H9 (cell line): ENCODE data around the gene CACNB4. TPM values are rescaled to one million over a fixed set of nuclear protein-coding genes. Genes with fewer than 3 reads are reported as not detected.

Source experiments
- DNase-seq: peaks from one replicate; pipeline ENCODE4 v3.0.0-alpha.2; 2017
- H2AFZ ChIP-seq: one replicate; pipeline ENCODE4 v1.6.1; 2013; ENCODE audit warnings: mild to moderate bottlenecking, low read length, control low read depth, moderate library complexity
- H2AK5ac ChIP-seq: 2 replicates; pipeline ENCODE4 v1.6.1; 2013; ENCODE audit warnings: low read length, control low read depth, mixed read lengths; ENCODE audit not compliant: insufficient read length
- H2BK120ac ChIP-seq: one replicate; pipeline ENCODE4 v1.6.1; 2013; ENCODE audit warnings: low read depth, mild to moderate bottlenecking, low read length, control low read depth, inconsistent platforms; ENCODE audit not compliant: poor library complexity, severe bottlenecking
- H2BK12ac ChIP-seq: 2 replicates; pipeline ENCODE4 v1.6.1; 2013; ENCODE audit warnings: low read length, control low read depth, mixed read lengths, low read depth; ENCODE audit not compliant: insufficient read length
- H2BK15ac ChIP-seq: 2 replicates; pipeline ENCODE4 v1.6.1; 2013; ENCODE audit warnings: low read depth, low read length, control low read depth
- H2BK20ac ChIP-seq: one replicate; pipeline ENCODE4 v1.6.1; 2013; ENCODE audit warnings: low read depth, mild to moderate bottlenecking, low read length, control low read depth, inconsistent platforms; ENCODE audit not compliant: poor library complexity, severe bottlenecking
- H2BK5ac ChIP-seq: 2 replicates; pipeline ENCODE4 v1.6.1; 2013; ENCODE audit warnings: low read length, control low read depth, mixed read lengths; ENCODE audit not compliant: insufficient read length
- H3K14ac ChIP-seq: 2 replicates; pipeline ENCODE4 v1.6.1; 2013; ENCODE audit warnings: low read length, control low read depth; ENCODE audit not compliant: insufficient read depth
- H3K18ac ChIP-seq: 2 replicates; pipeline ENCODE4 v1.6.1; 2013; ENCODE audit warnings: low read depth, mild to moderate bottlenecking, mixed read lengths, low read length, control low read depth; ENCODE audit not compliant: insufficient read length
- H3K23ac ChIP-seq: 2 replicates; pipeline ENCODE4 v1.6.1; 2013; ENCODE audit warnings: low read length, control low read depth, mixed read lengths, low read depth; ENCODE audit not compliant: insufficient read length
- H3K23me2 ChIP-seq: 2 replicates; pipeline ENCODE4 v1.6.1; 2013; ENCODE audit warnings: low read depth, mild to moderate bottlenecking, mixed read lengths, low read length, control low read depth; ENCODE audit not compliant: insufficient read length, poor library complexity, severe bottlenecking
- H3K27ac ChIP-seq: 2 replicates; pipeline ENCODE4 v1.5.1; 2013; ENCODE audit warnings: low read length, control low read depth, mixed read lengths, low read depth; ENCODE audit not compliant: insufficient read length
- H3K27me3 ChIP-seq: 2 replicates; pipeline ENCODE4 v1.6.1; 2013; ENCODE audit warnings: low read length, control low read depth, inconsistent platforms; ENCODE audit not compliant: insufficient read depth
- H3K4ac ChIP-seq: 2 replicates; pipeline ENCODE4 v1.6.1; 2013; ENCODE audit warnings: low read depth, mild to moderate bottlenecking, control low read depth, inconsistent platforms, low read length, moderate library complexity
- H3K4me1 ChIP-seq: 2 replicates; pipeline ENCODE4 v1.6.1; 2013; ENCODE audit warnings: low read length, control low read depth, inconsistent platforms; ENCODE audit not compliant: insufficient read depth
- H3K4me2 ChIP-seq: 2 replicates; pipeline ENCODE4 v1.6.1; 2013; ENCODE audit warnings: low read length, control low read depth, mixed read lengths; ENCODE audit not compliant: insufficient read length, insufficient read depth
- H3K56ac ChIP-seq: 2 replicates; pipeline ENCODE4 v1.6.1; 2013; ENCODE audit warnings: low read depth, mild to moderate bottlenecking, mixed read lengths, low read length, control low read depth; ENCODE audit not compliant: insufficient read length
- H3K79me1 ChIP-seq: 2 replicates; pipeline ENCODE4 v1.6.1; 2013; ENCODE audit warnings: low read depth, mild to moderate bottlenecking, moderate library complexity, low read length, control low read depth, inconsistent platforms; ENCODE audit not compliant: insufficient read depth, poor library complexity, severe bottlenecking
- H3K79me2 ChIP-seq: 2 replicates; pipeline ENCODE4 v1.6.1; 2013; ENCODE audit warnings: low read length, control low read depth, inconsistent platforms; ENCODE audit not compliant: insufficient read depth
- H3K9ac ChIP-seq: 2 replicates; pipeline ENCODE4 v1.6.1; 2013; ENCODE audit warnings: low read length, control low read depth, mixed read lengths; ENCODE audit not compliant: insufficient read length; ENCODE audit errors: extremely low read depth
- H3K9me3 ChIP-seq: one replicate; pipeline ENCODE4 v1.6.1; 2013; ENCODE audit warnings: low read depth, low read length, inconsistent platforms; ENCODE audit not compliant: control insufficient read depth
- H3T11ph ChIP-seq: one replicate; pipeline ENCODE4 v1.6.1; 2013; ENCODE audit warnings: mild to moderate bottlenecking, low read length, control low read depth, inconsistent platforms
- H4K20me1 ChIP-seq: one replicate; pipeline ENCODE4 v1.6.1; 2013; ENCODE audit not compliant: control insufficient read depth, insufficient read length, insufficient read depth
- H4K5ac ChIP-seq: 2 replicates; pipeline ENCODE4 v1.6.1; 2013; ENCODE audit warnings: low read depth, mild to moderate bottlenecking, mixed read lengths, low read length, control low read depth; ENCODE audit not compliant: insufficient read length
- H4K8ac ChIP-seq: replicated peaks from 2 replicates; pipeline ENCODE4 v1.6.1; 2013; ENCODE audit warnings: low read length, control low read depth, mixed read lengths, low read depth; ENCODE audit not compliant: insufficient read length
- H4K91ac ChIP-seq: 2 replicates; pipeline ENCODE4 v1.6.1; 2013; ENCODE audit warnings: low read depth, mild to moderate bottlenecking, moderate library complexity, mixed read lengths, low read length, control low read depth; ENCODE audit not compliant: insufficient read length
- H3K27ac Mint-ChIP-seq, 3 experiments: 2 replicates in 2 of 3; 3 replicates in 1 of 3; pipeline ENCODE4 v1.8.0; 2020 to 2021; ENCODE audit warnings: mixed read lengths in 3 of 3, mild to moderate bottlenecking in 1 of 3, moderate library complexity in 1 of 3
- H3K27me3 Mint-ChIP-seq: 2 replicates; pipeline ENCODE4 v1.8.0; 2021; ENCODE audit warnings: low read depth, mild to moderate bottlenecking, moderate library complexity, mixed read lengths
- H3K36me3 Mint-ChIP-seq, 3 experiments: 2 replicates in 2 of 3; 3 replicates in 1 of 3; pipeline ENCODE4 v1.8.0; 2020 to 2021; ENCODE audit warnings: low read depth in 3 of 3, mixed read lengths in 3 of 3; ENCODE audit not compliant: insufficient read depth in 1 of 3
- H3K4me1 Mint-ChIP-seq, 2 experiments: 2 replicates each; pipeline ENCODE4 v1.8.0; 2020; ENCODE audit warnings: mixed read lengths in 2 of 2
- H3K4me3 Mint-ChIP-seq, 2 experiments: 2 replicates in 1 of 2; 3 replicates in 1 of 2; pipeline ENCODE4 v1.8.0; 2020 to 2021; ENCODE audit warnings: mild to moderate bottlenecking in 2 of 2, mixed read lengths in 2 of 2, moderate library complexity in 1 of 2
- H3K9me3 Mint-ChIP-seq, 2 experiments: 2 replicates in 1 of 2; 3 replicates in 1 of 2; pipeline ENCODE4 v1.8.0; 2020; ENCODE audit warnings: mild to moderate bottlenecking in 2 of 2, mixed read lengths in 2 of 2, moderate library complexity in 1 of 2
- WGBS: extraction: QIAGEN DNeasy Blood & Tissue Kit; methylation state at CpG from one replicate; pipeline ENCODE4 v1.1.7; 2013; ENCODE audit warnings: missing lambda C conversion rate, low lambda C conversion rate, mixed read lengths; ENCODE audit not compliant: insufficient read length; ENCODE audit errors: extremely low coverage; 5-methylcytosine and 5-hydroxymethylcytosine counted together
- total RNA-seq: library from RNA; stranded (reverse); gene quantifications from 2 replicates; pipeline ENCODE4 v1.2.1, GENCODE V29; 2021
- TF ChIP-seq, protein P1 (sequence below): fragments of 200-600 bp; sonication (generic); conservative IDR thresholded peaks from 3 replicates; pipeline ENCODE4 v1.8.0; 2021; ENCODE audit warnings: antibody characterized with exemption, mild to moderate bottlenecking

Gene CACNB4
- total RNA-seq, 1 experiment from 2014 or later = 1.4 TPM

DNA sequence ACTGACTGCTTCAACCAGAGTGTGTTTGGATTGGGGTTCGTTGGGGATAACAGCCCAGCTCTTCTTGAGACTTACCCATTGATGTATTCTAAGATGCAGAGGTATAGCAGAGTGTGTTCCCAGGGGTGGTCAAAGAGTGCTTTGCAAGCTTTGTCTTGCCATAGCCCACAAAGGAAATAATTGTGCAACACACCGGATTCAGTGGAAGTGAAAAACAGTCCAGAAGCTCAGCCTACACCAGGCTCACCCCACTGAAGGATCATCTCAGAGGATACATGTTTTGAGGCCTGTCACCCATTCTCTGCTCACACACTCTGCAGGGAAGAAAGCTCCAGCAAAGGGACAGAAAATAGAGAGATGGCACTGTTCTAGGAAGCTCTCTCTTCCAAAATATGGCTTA is 9.6 kb downstream of the CACNB4 start:
- no peak overlapping the region for H3K56ac ChIP-seq
- H3K9ac ChIP-seq = no peak overlapping the region
- TF ChIP-seq, protein P1, sequence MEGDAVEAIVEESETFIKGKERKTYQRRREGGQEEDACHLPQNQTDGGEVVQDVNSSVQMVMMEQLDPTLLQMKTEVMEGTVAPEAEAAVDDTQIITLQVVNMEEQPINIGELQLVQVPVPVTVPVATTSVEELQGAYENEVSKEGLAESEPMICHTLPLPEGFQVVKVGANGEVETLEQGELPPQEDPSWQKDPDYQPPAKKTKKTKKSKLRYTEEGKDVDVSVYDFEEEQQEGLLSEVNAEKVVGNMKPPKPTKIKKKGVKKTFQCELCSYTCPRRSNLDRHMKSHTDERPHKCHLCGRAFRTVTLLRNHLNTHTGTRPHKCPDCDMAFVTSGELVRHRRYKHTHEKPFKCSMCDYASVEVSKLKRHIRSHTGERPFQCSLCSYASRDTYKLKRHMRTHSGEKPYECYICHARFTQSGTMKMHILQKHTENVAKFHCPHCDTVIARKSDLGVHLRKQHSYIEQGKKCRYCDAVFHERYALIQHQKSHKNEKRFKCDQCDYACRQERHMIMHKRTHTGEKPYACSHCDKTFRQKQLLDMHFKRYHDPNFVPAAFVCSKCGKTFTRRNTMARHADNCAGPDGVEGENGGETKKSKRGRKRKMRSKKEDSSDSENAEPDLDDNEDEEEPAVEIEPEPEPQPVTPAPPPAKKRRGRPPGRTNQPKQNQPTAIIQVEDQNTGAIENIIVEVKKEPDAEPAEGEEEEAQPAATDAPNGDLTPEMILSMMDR = no peak
- H3K23ac ChIP-seq = no peak overlapping the region
- no peak overlapping the region for H3K27ac Mint-ChIP-seq
- H2AK5ac ChIP-seq = no peak overlapping the region
- H3K18ac ChIP-seq = no peak overlapping the region
- H3T11ph ChIP-seq = no peak overlapping the region
- no peaks in the 10 kb centered on the region for H3K9me3 Mint-ChIP-seq
- H3K14ac ChIP-seq = no peak overlapping the region
- no peak overlapping the region for H2BK15ac ChIP-seq
- no peak overlapping the region for H2BK5ac ChIP-seq
- no peak overlapping the region for H4K91ac ChIP-seq
- H3K27me3 ChIP-seq = no peaks in the 10 kb centered on the region
- H2BK20ac ChIP-seq = no peak overlapping the region
- H3K4me3 Mint-ChIP-seq = no peak overlapping the region
- H3K27ac ChIP-seq = no peak overlapping the region
- H2BK12ac ChIP-seq = no peak overlapping the region
- no peaks in the 10 kb centered on the region for H3K9me3 ChIP-seq
- no peak overlapping the region for H3K4me2 ChIP-seq
- H2AFZ ChIP-seq = no peak overlapping the region
- no peak overlapping the region for H2BK120ac ChIP-seq
- no CpG with 5 or more reads among the region's 2 CpGs for WGBS
- H4K5ac ChIP-seq = no peak overlapping the region
- no peak overlapping the region for H4K8ac ChIP-seq
- H3K4me1 ChIP-seq = no peaks in the 10 kb centered on the region
- no peaks in the 10 kb centered on the region for H3K4me1 Mint-ChIP-seq
- DNase-seq = no peak
- no peaks in the 10 kb centered on the region for H4K20me1 ChIP-seq
- H3K23me2 ChIP-seq = no peaks in the 10 kb centered on the region
- no peaks in the 10 kb centered on the region for H3K36me3 Mint-ChIP-seq
- no peaks in the 10 kb centered on the region for H3K79me2 ChIP-seq
- H3K79me1 ChIP-seq = no peaks in the 10 kb centered on the region
- no peak overlapping the region for H3K4ac ChIP-seq
- peaks cover 10% of the 10 kb centered on the region for H3K27me3 Mint-ChIP-seq
